ENCODE data around the gene UGT1A5. TPM values are rescaled to one million over a fixed set of nuclear protein-coding genes. Genes with fewer than 3 reads are reported as not detected.
"Not testable (repeated sequence)": the region's sequence is repeated elsewhere in the genome, so short reads cannot be mapped to it uniquely, and the experiment has no call there.

UGT1A5 gene
- polyA plus RNA-seq, 1 donor from 2014 or later = not detected

- no peaks in the 10 kb centered on the region for H3K9me2 ChIP-seq (ENCODE audit: insufficient read depth, low read length)
- H3K9ac ChIP-seq (ENCODE audit: low read length) = no peak overlapping the region
- H3K9me3 ChIP-seq (ENCODE audit: low read length) = no peaks in the 10 kb centered on the region
- no peak overlapping the region for H2AFZ ChIP-seq (ENCODE audit: low read depth, low read length)
- no peaks in the 10 kb centered on the region for H3F3A ChIP-seq (ENCODE audit: insufficient read depth, low read length, poor library complexity, severe bottlenecking)
- no peaks in the 10 kb centered on the region for H4K20me1 ChIP-seq (ENCODE audit: insufficient read depth)
- no peaks in the 10 kb centered on the region for H3K79me2 ChIP-seq (replicated peaks; ENCODE audit: insufficient read depth, low read length)
- H3K4me3 ChIP-seq (ENCODE audit: low read length) = no peak overlapping the region
- TF ChIP-seq CTCF (IDR thresholded peaks at IDR 0.05; ENCODE audit: poor library complexity, severe bottlenecking) (no peak), TAF1 (IDR thresholded peaks at IDR 0.05; ENCODE audit: low read depth) (no peak), SMC3 (conservative IDR thresholded peaks at IDR 0.05; ENCODE audit: poor library complexity) (no peak), EZH2 (IDR thresholded peaks at IDR 0.05; ENCODE audit: borderline replicate concordance, insufficient read depth, low read length, poor library complexity, severe bottlenecking) (no peak), RAD21 (conservative IDR thresholded peaks at IDR 0.05) (no peak)
- TF ChIP-seq, protein P1, sequence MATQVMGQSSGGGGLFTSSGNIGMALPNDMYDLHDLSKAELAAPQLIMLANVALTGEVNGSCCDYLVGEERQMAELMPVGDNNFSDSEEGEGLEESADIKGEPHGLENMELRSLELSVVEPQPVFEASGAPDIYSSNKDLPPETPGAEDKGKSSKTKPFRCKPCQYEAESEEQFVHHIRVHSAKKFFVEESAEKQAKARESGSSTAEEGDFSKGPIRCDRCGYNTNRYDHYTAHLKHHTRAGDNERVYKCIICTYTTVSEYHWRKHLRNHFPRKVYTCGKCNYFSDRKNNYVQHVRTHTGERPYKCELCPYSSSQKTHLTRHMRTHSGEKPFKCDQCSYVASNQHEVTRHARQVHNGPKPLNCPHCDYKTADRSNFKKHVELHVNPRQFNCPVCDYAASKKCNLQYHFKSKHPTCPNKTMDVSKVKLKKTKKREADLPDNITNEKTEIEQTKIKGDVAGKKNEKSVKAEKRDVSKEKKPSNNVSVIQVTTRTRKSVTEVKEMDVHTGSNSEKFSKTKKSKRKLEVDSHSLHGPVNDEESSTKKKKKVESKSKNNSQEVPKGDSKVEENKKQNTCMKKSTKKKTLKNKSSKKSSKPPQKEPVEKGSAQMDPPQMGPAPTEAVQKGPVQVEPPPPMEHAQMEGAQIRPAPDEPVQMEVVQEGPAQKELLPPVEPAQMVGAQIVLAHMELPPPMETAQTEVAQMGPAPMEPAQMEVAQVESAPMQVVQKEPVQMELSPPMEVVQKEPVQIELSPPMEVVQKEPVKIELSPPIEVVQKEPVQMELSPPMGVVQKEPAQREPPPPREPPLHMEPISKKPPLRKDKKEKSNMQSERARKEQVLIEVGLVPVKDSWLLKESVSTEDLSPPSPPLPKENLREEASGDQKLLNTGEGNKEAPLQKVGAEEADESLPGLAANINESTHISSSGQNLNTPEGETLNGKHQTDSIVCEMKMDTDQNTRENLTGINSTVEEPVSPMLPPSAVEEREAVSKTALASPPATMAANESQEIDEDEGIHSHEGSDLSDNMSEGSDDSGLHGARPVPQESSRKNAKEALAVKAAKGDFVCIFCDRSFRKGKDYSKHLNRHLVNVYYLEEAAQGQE (IDR thresholded peaks at IDR 0.05; ENCODE audit: borderline replicate concordance) = no peak
- H3K4me2 ChIP-seq (ENCODE audit: low read length) = no peak overlapping the region
- no peak overlapping the region for H3K27ac ChIP-seq (ENCODE audit: low read length)
- no peaks in the 10 kb centered on the region for H3K27me3 ChIP-seq (ENCODE audit: insufficient read depth, low read depth, low read length)
- H3K36me3 ChIP-seq (ENCODE audit: insufficient read depth, low read length) = no peaks in the 10 kb centered on the region
Observed at GRCh38 chr2:233699424-233700027, 13.2 kb upstream of the UGT1A5 start.

GRCh38 chr2:233700028-233700635 is 12.6 kb upstream of the UGT1A5 start:
- TF ChIP-seq CTCF (IDR thresholded peaks at IDR 0.05; ENCODE audit: poor library complexity, severe bottlenecking) (no peak), RAD21 (conservative IDR thresholded peaks at IDR 0.05) (no peak), POLR2AphosphoS5 (IDR thresholded peaks at IDR 0.05) (no peak), EP300 (conservative IDR thresholded peaks at IDR 0.05; ENCODE audit: poor library complexity, severe bottlenecking) (no peak), EZH2 (IDR thresholded peaks at IDR 0.05; ENCODE audit: borderline replicate concordance, insufficient read depth, low read length, poor library complexity, severe bottlenecking) (no peak), TAF1 (IDR thresholded peaks at IDR 0.05; ENCODE audit: low read depth) (no peak), MXI1 (conservative IDR thresholded peaks at IDR 0.05; ENCODE audit: poor library complexity, severe bottlenecking) (no peak)
- TF ChIP-seq, protein P1 (IDR thresholded peaks at IDR 0.05; ENCODE audit: borderline replicate concordance) = no peak
- Histone ChIP-seq H3K9me2 (ENCODE audit: insufficient read depth, low read length) (no peaks in the 10 kb centered on the region), H3F3A (ENCODE audit: insufficient read depth, low read length, poor library complexity, severe bottlenecking) (no peaks in the 10 kb centered on the region), H2AFZ (ENCODE audit: low read depth, low read length) (no peak overlapping the region), H3K27ac (ENCODE audit: low read length) (no peak overlapping the region), H3K4me3 (ENCODE audit: low read length) (no peak overlapping the region), H4K20me1 (ENCODE audit: insufficient read depth) (no peaks in the 10 kb centered on the region), H3K9me3 (ENCODE audit: low read length) (no peaks in the 10 kb centered on the region), H3K4me2 (ENCODE audit: low read length) (no peak overlapping the region), H3K79me2 (replicated peaks; ENCODE audit: insufficient read depth, low read length) (no peaks in the 10 kb centered on the region), H3K9ac (ENCODE audit: low read length) (no peak overlapping the region), H3K27me3 (ENCODE audit: insufficient read depth, low read depth, low read length) (no peaks in the 10 kb centered on the region), H3K36me3 (ENCODE audit: insufficient read depth, low read length) (no peaks in the 10 kb centered on the region)

GRCh38 chr2:233700842-233701241 is 11.9 kb upstream of the UGT1A5 start:
- not testable (repeated sequence) for H4K20me1 ChIP-seq (ENCODE audit: insufficient read depth); H3K4me2 ChIP-seq (ENCODE audit: low read length); H2AFZ ChIP-seq (ENCODE audit: low read depth, low read length); H3K27me3 ChIP-seq (ENCODE audit: insufficient read depth, low read depth, low read length); H3K9ac ChIP-seq (ENCODE audit: low read length); H3K36me3 ChIP-seq (ENCODE audit: insufficient read depth, low read length); H3F3A ChIP-seq (ENCODE audit: insufficient read depth, low read length, poor library complexity, severe bottlenecking); H3K27ac ChIP-seq (ENCODE audit: low read length); H3K9me3 ChIP-seq (ENCODE audit: low read length); H3K9me2 ChIP-seq (ENCODE audit: insufficient read depth, low read length); H3K79me2 ChIP-seq (replicated peaks; ENCODE audit: insufficient read depth, low read length); H3K4me3 ChIP-seq (ENCODE audit: low read length)

All from neural cell (in vitro differentiated cells).